PFSK-1 (cell line): ENCODE measurements around the gene MRPS25.

Experiments
- POLR2AphosphoS5 ChIP-seq: IDR thresholded peaks from 2 replicates; pipeline ENCODE4 v1.6.1; 2012; ENCODE audit warnings: low read depth, mild to moderate bottlenecking, control low read depth, low read length, moderate library complexity
- SIN3A ChIP-seq: IDR thresholded peaks from 2 replicates; pipeline ENCODE4 v1.6.1; 2012; ENCODE audit warnings: mild to moderate bottlenecking, low read length, moderate library complexity, borderline replicate concordance; ENCODE audit not compliant: insufficient read depth

GRCh38 chr3:15086263-15086662 lies 21.1 kb upstream of the MRPS25 start:
- TF ChIP-seq SIN3A (no peak), POLR2AphosphoS5 (no peak)
